ENCODE results near the gene PTPRT.
"Not testable (repeated sequence)": the region's sequence is repeated elsewhere in the genome, so short reads cannot be mapped to it uniquely, and the experiment has no call there.

The PTPRT gene

GRCh38 chr20:42910808-42911207, 278.9 kb downstream of the PTPRT start:
- not testable (repeated sequence) for DNase-seq (ENCODE audit: low spot score)

GRCh38 chr20:42907730-42908129, 282.0 kb downstream of the PTPRT start:
- no peak for DNase-seq (ENCODE audit: low spot score)

GRCh38 chr20:42906120-42906519, 283.6 kb downstream of the PTPRT start:
- no peak for DNase-seq (ENCODE audit: low spot score)

- DNase-seq (ENCODE audit: low spot score) = no peak
Measured at GRCh38 chr20:42902509-42902908, 287.2 kb downstream of the PTPRT start.

- DNase-seq (ENCODE audit: low spot score) = no peak
Measured at GRCh38 chr20:42901689-42902440, 287.8 kb downstream of the PTPRT start.

- DNase-seq (ENCODE audit: low spot score) = not testable (repeated sequence)
Measured at GRCh38 chr20:42900764-42901163, 288.9 kb downstream of the PTPRT start.

- no peak for DNase-seq (ENCODE audit: low spot score)
Measured at GRCh38 chr20:42895020-42895419, 294.7 kb downstream of the PTPRT start.

- no peak for DNase-seq (ENCODE audit: low spot score)
Measured at GRCh38 chr20:42894483-42894882, 295.2 kb downstream of the PTPRT start.

- DNase-seq (ENCODE audit: low spot score) = no peak
Measured at GRCh38 chr20:42889517-42889916, 300.2 kb downstream of the PTPRT start.

- no peak for DNase-seq (ENCODE audit: low spot score)
Measured at GRCh38 chr20:42887281-42887680, 302.4 kb downstream of the PTPRT start.

- DNase-seq (ENCODE audit: low spot score) = no peak
Measured at GRCh38 chr20:42886801-42887200, 302.9 kb downstream of the PTPRT start.

GRCh38 chr20:42886046-42886445, 303.7 kb downstream of the PTPRT start:
- no peak for DNase-seq (ENCODE audit: low spot score)

- DNase-seq (ENCODE audit: low spot score) = no peak
Measured at GRCh38 chr20:42875581-42875980, 314.1 kb downstream of the PTPRT start.

- DNase-seq (ENCODE audit: low spot score) = no peak
Measured at GRCh38 chr20:42873259-42873658, 316.4 kb downstream of the PTPRT start.

- DNase-seq (ENCODE audit: low spot score) = no peak
Measured at GRCh38 chr20:42864116-42864515, 325.6 kb downstream of the PTPRT start.

GRCh38 chr20:42862446-42862845, 327.3 kb downstream of the PTPRT start:
- no peak for DNase-seq (ENCODE audit: low spot score)

- DNase-seq (ENCODE audit: low spot score) = no peak
Measured at GRCh38 chr20:42857446-42857845, 332.3 kb downstream of the PTPRT start.

GRCh38 chr20:42855896-42856295, 333.8 kb downstream of the PTPRT start:
- no peak for DNase-seq (ENCODE audit: low spot score)

- DNase-seq (ENCODE audit: low spot score) = no peak
Measured at GRCh38 chr20:42852691-42853090, 337.0 kb downstream of the PTPRT start.

GRCh38 chr20:42846784-42847490, 342.8 kb downstream of the PTPRT start:
- no peak for DNase-seq (ENCODE audit: low spot score)

GRCh38 chr20:42844751-42845150, 345.0 kb downstream of the PTPRT start:
- no peak for DNase-seq (ENCODE audit: low spot score)

GRCh38 chr20:42837456-42837855, 352.2 kb downstream of the PTPRT start:
- DNase-seq (ENCODE audit: low spot score) = no peak

GRCh38 chr20:42836339-42836738, 353.4 kb downstream of the PTPRT start:
- DNase-seq (ENCODE audit: low spot score) = no peak

- DNase-seq (ENCODE audit: low spot score) = no peak
Measured at GRCh38 chr20:42807876-42808275, 381.8 kb downstream of the PTPRT start.
